CD14-positive monocyte (primary cell): ENCODE results near the gene CTDSPL2. TPM values are rescaled to one million over a fixed set of nuclear protein-coding genes. Genes with fewer than 3 reads are reported as not detected.

Source experiments
- DNase-seq, 3 donors: peaks; one replicate each; pipeline ENCODE4 v3.0.0-alpha.2; 2011 to 2022
- H2AFZ ChIP-seq: 2 replicates; pipeline ENCODE4 v1.6.0; 2012; ENCODE audit warnings: mild to moderate bottlenecking, low read depth, low read length, inconsistent platforms; ENCODE audit not compliant: insufficient read depth, poor library complexity, severe bottlenecking
- H3K27ac ChIP-seq, 2 donors: 1 replicate in 1 of 2; 2 replicates in 1 of 2; pipeline ENCODE4 v1.5.1; 2012 to 2013; ENCODE audit warnings: low read length in 2 of 2, control low read depth in 1 of 2, inconsistent platforms in 1 of 2, low read depth in 1 of 2, mild to moderate bottlenecking in 1 of 2
- H3K27me3 ChIP-seq, 2 donors: one replicate each; pipeline versions ENCODE4 v1.6.0 to v1.6.1; 2011 to 2013; ENCODE audit warnings: low read length in 2 of 2; ENCODE audit not compliant: control insufficient read depth in 2 of 2, insufficient read depth in 2 of 2
- H3K36me3 ChIP-seq, 2 donors: replicated peaks in 1 of 2; 1 replicate in 1 of 2; 2 replicates in 1 of 2; pipeline versions ENCODE4 v1.5.1 to v1.6.1; 2012 to 2013; ENCODE audit warnings: low read length in 2 of 2, control low read depth in 1 of 2, inconsistent platforms in 1 of 2, mild to moderate bottlenecking in 1 of 2; ENCODE audit not compliant: insufficient read depth in 2 of 2, control insufficient read depth in 1 of 2
- H3K4me1 ChIP-seq, 2 donors: 1 replicate in 1 of 2; 2 replicates in 1 of 2; pipeline versions ENCODE4 v1.5.1 to v1.6.1; 2012 to 2013; ENCODE audit warnings: low read length in 2 of 2, control low read depth in 1 of 2, inconsistent platforms in 1 of 2, mild to moderate bottlenecking in 1 of 2, moderate library complexity in 1 of 2; ENCODE audit not compliant: insufficient read depth in 2 of 2, control insufficient read depth in 1 of 2
- H3K4me2 ChIP-seq: replicated peaks from 2 replicates; pipeline ENCODE3; 2012; ENCODE audit warnings: low read length, moderate library complexity, mild to moderate bottlenecking; ENCODE audit not compliant: poor library complexity, severe bottlenecking; ENCODE audit errors: extremely low read depth
- H3K4me3 ChIP-seq, 3 experiments: fragments of 200-600 bp in 1 of 3; sonication (generic) in 1 of 3; replicated peaks in 1 of 3; 1 replicate in 2 of 3; 2 replicates in 1 of 3; pipeline ENCODE4 v1.5.1; 2011 to 2013; ENCODE audit warnings: low read length in 3 of 3, mild to moderate bottlenecking in 3 of 3, control low read depth in 2 of 3, low read depth in 2 of 3, inconsistent platforms in 1 of 3, moderate library complexity in 1 of 3
- H3K79me2 ChIP-seq: 2 replicates; pipeline ENCODE4 v1.6.0; 2012; ENCODE audit warnings: mild to moderate bottlenecking, control low read depth, inconsistent platforms, low read length, moderate library complexity; ENCODE audit not compliant: insufficient read depth
- H3K9ac ChIP-seq: 2 replicates; pipeline ENCODE4 v1.6.0; 2017; ENCODE audit warnings: low read length, mild to moderate bottlenecking; ENCODE audit not compliant: insufficient read depth, poor library complexity, severe bottlenecking
- H3K9me3 ChIP-seq, 2 donors: replicated peaks in 1 of 2; 1 replicate in 1 of 2; 2 replicates in 1 of 2; pipeline versions ENCODE4 v1.5.1 to v1.6.1; 2012 to 2013; ENCODE audit warnings: low read length in 2 of 2, control low read depth in 1 of 2; ENCODE audit not compliant: control insufficient read depth in 1 of 2, insufficient read depth in 1 of 2
- H4K20me1 ChIP-seq: 2 replicates; pipeline ENCODE4 v1.6.0; 2012; ENCODE audit warnings: mild to moderate bottlenecking, low read length, control low read depth, moderate library complexity; ENCODE audit not compliant: insufficient read depth
- H3K27ac Mint-ChIP-seq, 7 donors: one replicate each; pipeline ENCODE4 v1.8.0; 2020; ENCODE audit warnings: mild to moderate bottlenecking in 7 of 7, mixed read lengths in 7 of 7, moderate library complexity in 6 of 7, inconsistent platforms in 2 of 7
- H3K27me3 Mint-ChIP-seq, 3 donors: one replicate each; pipeline ENCODE4 v1.8.0; 2021 to 2022; ENCODE audit warnings: low read depth in 3 of 3, mild to moderate bottlenecking in 3 of 3, mixed read lengths in 3 of 3, moderate library complexity in 3 of 3, inconsistent platforms in 1 of 3
- H3K36me3 Mint-ChIP-seq, 2 donors: one replicate each; pipeline ENCODE4 v1.8.0; 2020; ENCODE audit warnings: mixed read lengths in 2 of 2, inconsistent platforms in 1 of 2, mild to moderate bottlenecking in 1 of 2
- H3K4me1 Mint-ChIP-seq: one replicate; pipeline ENCODE4 v1.8.0; 2020; ENCODE audit warnings: mild to moderate bottlenecking, mixed read lengths
- H3K4me3 Mint-ChIP-seq, 2 donors: one replicate each; pipeline ENCODE4 v1.8.0; 2020; ENCODE audit warnings: mild to moderate bottlenecking in 2 of 2, mixed read lengths in 2 of 2, moderate library complexity in 1 of 2
- H3K9me3 Mint-ChIP-seq, 7 donors: one replicate each; pipeline ENCODE4 v1.8.0; 2020 to 2022; ENCODE audit warnings: mixed read lengths in 7 of 7, mild to moderate bottlenecking in 6 of 7, moderate library complexity in 6 of 7, inconsistent platforms in 2 of 7
- WGBS: methylation state at CpG from one replicate; pipeline ENCODE4 v1.1.5; 2013; ENCODE audit warnings: missing lambda C conversion rate; ENCODE audit not compliant: insufficient coverage; 5-methylcytosine and 5-hydroxymethylcytosine counted together
- intact Hi-C, 2 donors: fragments of 100-400 bp; cut with micrococcal nuclease; formaldehyde crosslinking; loops; one replicate each; pipeline versions ENCODE4 v1.15.0 to v1.15.1; 2023
- polyA plus RNA-seq, 3 donors: library from polyadenylated mRNA; depleted of rRNA in 1 of 3; unstranded in 2 of 3; stranded (reverse) in 1 of 3; fragments of 300-500 nt in 2 of 3; fragments of >200 nt in 1 of 3; fragmentation: Illumina TruSeq in 2 of 3; gene quantifications; 1 replicate in 2 of 3; 2 replicates in 1 of 3; pipeline ENCODE4 v1.2.3, GENCODE V29; 2012 to 2021
- TF ChIP-seq, protein P1 (sequence below): fragments of 200-600 bp; IDR thresholded peaks from one replicate; pipeline ENCODE4 v1.8.0; 2022; ENCODE audit warnings: antibody characterized with exemption, mild to moderate bottlenecking

The CTDSPL2 gene
- polyA plus RNA-seq, 3 donors = 18.1 to 31.4 (median 24.5) TPM

GRCh38 chr15:44565387-44566154 lies 138.1 kb downstream of the CTDSPL2 start:
- Mint-ChIP-seq H3K27ac (peak overlapping the region in 2 of 7 donors; percentile 6 to 28), H3K27me3 (no peaks in the 10 kb centered on the region), H3K4me1 (no peaks in the 10 kb centered on the region), H3K36me3 (peaks cover 89 to 97% of the 10 kb centered on the region in 2 donors), H3K9me3 (peaks cover 0 to 8% (median 3%) of the 10 kb centered on the region in 7 donors), H3K4me3 (no peak overlapping the region)
- Histone ChIP-seq H3K4me3 (no peak overlapping the region), H3K4me2 (no peak overlapping the region), H3K79me2 (no peaks in the 10 kb centered on the region), H2AFZ (no peak overlapping the region), H3K27me3 (no peaks in the 10 kb centered on the region), H3K27ac (no peak overlapping the region), H3K4me1 (no peaks in the 10 kb centered on the region), H4K20me1 (peaks cover 32% of the 10 kb centered on the region), H3K36me3 (peaks cover 92 to 99% of the 10 kb centered on the region in 2 donors), H3K9me3 (peaks cover 5% of the 10 kb centered on the region in 2 donors), H3K9ac (no peak overlapping the region)
- TF ChIP-seq, protein P1, sequence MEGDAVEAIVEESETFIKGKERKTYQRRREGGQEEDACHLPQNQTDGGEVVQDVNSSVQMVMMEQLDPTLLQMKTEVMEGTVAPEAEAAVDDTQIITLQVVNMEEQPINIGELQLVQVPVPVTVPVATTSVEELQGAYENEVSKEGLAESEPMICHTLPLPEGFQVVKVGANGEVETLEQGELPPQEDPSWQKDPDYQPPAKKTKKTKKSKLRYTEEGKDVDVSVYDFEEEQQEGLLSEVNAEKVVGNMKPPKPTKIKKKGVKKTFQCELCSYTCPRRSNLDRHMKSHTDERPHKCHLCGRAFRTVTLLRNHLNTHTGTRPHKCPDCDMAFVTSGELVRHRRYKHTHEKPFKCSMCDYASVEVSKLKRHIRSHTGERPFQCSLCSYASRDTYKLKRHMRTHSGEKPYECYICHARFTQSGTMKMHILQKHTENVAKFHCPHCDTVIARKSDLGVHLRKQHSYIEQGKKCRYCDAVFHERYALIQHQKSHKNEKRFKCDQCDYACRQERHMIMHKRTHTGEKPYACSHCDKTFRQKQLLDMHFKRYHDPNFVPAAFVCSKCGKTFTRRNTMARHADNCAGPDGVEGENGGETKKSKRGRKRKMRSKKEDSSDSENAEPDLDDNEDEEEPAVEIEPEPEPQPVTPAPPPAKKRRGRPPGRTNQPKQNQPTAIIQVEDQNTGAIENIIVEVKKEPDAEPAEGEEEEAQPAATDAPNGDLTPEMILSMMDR = no peak
- WGBS = 94% methylated on average over 5 of the region's 8 CpGs
- intact Hi-C loops = no loop called here
- no peak for DNase-seq

- no CpG with 5 or more reads among the region's 4 CpGs for WGBS
- H3K36me3 Mint-ChIP-seq = peaks cover 89 to 97% of the 10 kb centered on the region in 2 donors
- no peak overlapping the region for H3K4me3 Mint-ChIP-seq
- Histone ChIP-seq H3K79me2 (no peaks in the 10 kb centered on the region), H4K20me1 (peaks cover 34% of the 10 kb centered on the region), H3K4me2 (no peak overlapping the region), H3K9me3 (peaks cover 5% of the 10 kb centered on the region in 2 donors), H3K4me3 (no peak overlapping the region), H3K36me3 (peaks cover 92 to 99% of the 10 kb centered on the region in 2 donors), H3K9ac (no peak overlapping the region), H2AFZ (no peak overlapping the region), H3K27me3 (no peaks in the 10 kb centered on the region), H3K27ac (no peak overlapping the region), H3K4me1 (no peaks in the 10 kb centered on the region)
- H3K4me1 Mint-ChIP-seq = no peaks in the 10 kb centered on the region
- DNase-seq = no peak
- peak overlapping the region in 1 of 7 donors; percentile 6 for H3K27ac Mint-ChIP-seq
- H3K9me3 Mint-ChIP-seq = peaks cover 0 to 8% (median 3%) of the 10 kb centered on the region in 7 donors
- intact Hi-C loops = no loop called here
- TF ChIP-seq, protein P1 = no peak
- H3K27me3 Mint-ChIP-seq = no peaks in the 10 kb centered on the region
These were observed 138.7 kb downstream of the CTDSPL2 start for GRCh38 chr15:44566155-44566540.
